HCT116 (cell line): ENCODE results near the gene ITM2C. TPM values are rescaled to one million over a fixed set of nuclear protein-coding genes. Genes with fewer than 3 reads are reported as not detected.

Source experiments
- ATAC-seq: fragments of 200-7000 bp; cut with Tn5 transposase; 2 replicates; pipeline ENCODE4 v1.9.1; 2020; ENCODE audit warnings: mild to moderate bottlenecking, moderate library complexity
- BruUV-seq: library from RNA; stranded (reverse); fragments of 400-500 nt; replicated peaks from 2 replicates; lab custom pipeline; 2021; lab: Mats Ljungman, UMichigan
- CTCF ChIA-PET: fragments of 300-600 bp; sonication (Branson Sonifier 250); formaldehyde crosslinking; loops from one replicate; lab custom pipeline; 2021; ENCODE audit warnings: antibody characterized with exemption; lab: Charles Lee
- POLR2A ChIA-PET: fragments of 300-600, 350-600 bp; sonication (Branson Sonifier 250); formaldehyde crosslinking; loops from one replicate; lab custom pipeline; 2021; ENCODE audit warnings: antibody characterized with exemption; lab: Charles Lee
- RAD21 ChIA-PET, 2 experiments: fragments of 300-600 bp; sonication (Branson Sonifier 250); formaldehyde crosslinking; loops; one replicate each; lab custom pipeline; 2023; ENCODE audit warnings: low total read pairs in 2 of 2; ENCODE audit not compliant: uncharacterized antibody in 2 of 2, unreplicated experiment in 2 of 2, low non-redundant PET in 1 of 2; lab: Charles Lee
- DNase-seq: peaks from one replicate; pipeline ENCODE4 v3.0.0-alpha.2; 2010; ENCODE audit warnings: low read depth, low spot score
- H2AFZ ChIP-seq: fragments of 200-600 bp; shearing (Covaris generic), sonication (generic); 2 replicates; pipeline ENCODE4 v1.6.1; 2017; ENCODE audit warnings: low read depth, mixed run types, mixed read lengths, antibody characterized with exemption, low read length; ENCODE audit not compliant: poor library complexity, severe bottlenecking
- H3K27ac ChIP-seq: 2 replicates; pipeline ENCODE4 v1.5.1; 2012; ENCODE audit warnings: low read depth, low read length
- H3K27me3 ChIP-seq: fragments of 200-600 bp; sonication (generic); 2 replicates; pipeline ENCODE4 v1.6.1; 2016; ENCODE audit warnings: mixed run types, low read length, mixed read lengths; ENCODE audit not compliant: insufficient read depth
- H3K36me3 ChIP-seq, 2 experiments: fragments of 200-500 bp in 1 of 2; fragments of 200-600 bp in 1 of 2; sonication (Bioruptor generic) in 1 of 2; sonication (generic) in 1 of 2; 2 replicates each; pipeline versions ENCODE4 v1.5.1 to v1.6.1; 2014 to 2016; ENCODE audit warnings: low read length in 2 of 2, inconsistent platforms in 1 of 2, mixed read lengths in 1 of 2, mixed run types in 1 of 2; ENCODE audit not compliant: insufficient read depth in 2 of 2, control insufficient read depth in 1 of 2
- H3K4me1 ChIP-seq, 2 experiments: fragments of 200-600 bp in 1 of 2; sonication (generic) in 1 of 2; 2 replicates each; pipeline versions ENCODE4 v1.5.1 to v1.6.1; 2012 to 2017; ENCODE audit warnings: low read length in 2 of 2, inconsistent platforms in 1 of 2, mild to moderate bottlenecking in 1 of 2, mixed read lengths in 1 of 2, mixed run types in 1 of 2, moderate library complexity in 1 of 2; ENCODE audit not compliant: insufficient read depth in 2 of 2, control insufficient read depth in 1 of 2
- H3K4me2 ChIP-seq: fragments of 200-600 bp; sonication (generic); 2 replicates; pipeline ENCODE4 v1.6.1; 2017; ENCODE audit warnings: mixed run types, low read length, mixed read lengths
- H3K4me3 ChIP-seq, 2 experiments: fragments of 200-600 bp in 1 of 2; sonication (generic) in 1 of 2; replicated peaks in 1 of 2; 2 replicates each; pipeline ENCODE4 v1.5.1; 2011 to 2016; ENCODE audit warnings: low read length in 2 of 2, control low read depth in 1 of 2, low read depth in 1 of 2, mild to moderate bottlenecking in 1 of 2, mixed read lengths in 1 of 2, mixed run types in 1 of 2
- H3K79me2 ChIP-seq: fragments of 200-600 bp; sonication (generic); 2 replicates; pipeline ENCODE4 v1.6.1; 2017; ENCODE audit warnings: mild to moderate bottlenecking, mixed run types, low read length, moderate library complexity, mixed read lengths; ENCODE audit not compliant: insufficient read depth
- H3K9ac ChIP-seq: fragments of 200-600 bp; sonication (generic); 2 replicates; pipeline ENCODE4 v1.6.1; 2016; ENCODE audit warnings: low read length, mixed read lengths
- H3K9me2 ChIP-seq: fragments of 200-600 bp; sonication (generic), shearing (Covaris generic); 2 replicates; pipeline ENCODE4 v1.6.1; 2017; ENCODE audit warnings: mixed run types, mild to moderate bottlenecking, moderate library complexity; ENCODE audit not compliant: insufficient read depth
- H3K9me3 ChIP-seq, 2 experiments: fragments of 200-500 bp in 1 of 2; fragments of 200-600 bp in 1 of 2; sonication (Bioruptor generic) in 1 of 2; sonication (generic) in 1 of 2; 2 replicates each; pipeline ENCODE4 v1.6.1; 2014 to 2017; ENCODE audit warnings: low read length in 2 of 2, mixed read lengths in 2 of 2, inconsistent platforms in 1 of 2, low read depth in 1 of 2, mild to moderate bottlenecking in 1 of 2, mixed run types in 1 of 2, moderate library complexity in 1 of 2; ENCODE audit not compliant: control insufficient read depth in 1 of 2, insufficient read depth in 1 of 2
- H4K20me1 ChIP-seq: fragments of 200-600 bp; sonication (generic), shearing (Covaris generic); 2 replicates; pipeline ENCODE4 v1.6.1; 2017; ENCODE audit warnings: mixed run types, mild to moderate bottlenecking, moderate library complexity; ENCODE audit not compliant: insufficient read depth
- ATF3 ChIP-seq: IDR thresholded peaks from 2 replicates; pipeline ENCODE4 v1.6.1; 2012
- CBX3 ChIP-seq: IDR thresholded peaks from 2 replicates; pipeline ENCODE4 v1.6.1; 2012; ENCODE audit warnings: low read depth
- CEBPB ChIP-seq: IDR thresholded peaks from 2 replicates; pipeline ENCODE4 v1.6.1; 2012; ENCODE audit warnings: low read depth
- CTCF ChIP-seq, 3 experiments: fragments of 200-600 bp in 1 of 3; sonication (generic) in 1 of 3; IDR thresholded peaks in 2 of 3; conservative IDR thresholded peaks in 1 of 3; 2 replicates each; pipeline ENCODE4 v1.5.1; 2012 to 2017; ENCODE audit warnings: low read depth in 2 of 3, low read length in 2 of 3, antibody characterized with exemption in 1 of 3, borderline replicate concordance in 1 of 3, control low read depth in 1 of 3, mild to moderate bottlenecking in 1 of 3, mixed read lengths in 1 of 3, mixed run types in 1 of 3, moderate library complexity in 1 of 3; ENCODE audit not compliant: insufficient read depth in 1 of 3
- EGR1 ChIP-seq: IDR thresholded peaks from 2 replicates; pipeline ENCODE4 v1.6.1; 2012; ENCODE audit warnings: low read depth
- ELF1 ChIP-seq: IDR thresholded peaks from 2 replicates; pipeline ENCODE4 v1.6.1; 2012; ENCODE audit warnings: low read depth, borderline replicate concordance
- EZH2 ChIP-seq: fragments of 200-600 bp; sonication (generic); IDR thresholded peaks from 2 replicates; pipeline ENCODE4 v1.6.1; 2017; ENCODE audit warnings: antibody characterized with exemption, mixed run types
- EZH2phosphoT487 ChIP-seq: fragments of 200-600 bp; IDR thresholded peaks from 2 replicates; pipeline ENCODE4 v1.6.1; 2018; ENCODE audit warnings: antibody characterized with exemption, borderline replicate concordance
- FOSL1 ChIP-seq: IDR thresholded peaks from 2 replicates; pipeline ENCODE4 v1.6.1; 2012; ENCODE audit warnings: low read depth
- JUND ChIP-seq: IDR thresholded peaks from 2 replicates; pipeline ENCODE4 v1.6.1; 2012
- MAX ChIP-seq: IDR thresholded peaks from 2 replicates; pipeline ENCODE4 v1.6.1; 2012
- POLR2A ChIP-seq: IDR thresholded peaks from 2 replicates; pipeline ENCODE4 v1.7.0; 2011; ENCODE audit warnings: borderline replicate concordance; ENCODE audit not compliant: insufficient read depth, insufficient read length; ENCODE audit errors: extremely low read depth
- POLR2AphosphoS5 ChIP-seq: IDR thresholded peaks from 2 replicates; pipeline ENCODE4 v1.6.1; 2011; ENCODE audit warnings: mild to moderate bottlenecking, low read depth, low read length, moderate library complexity
- REST ChIP-seq: IDR thresholded peaks from 2 replicates; pipeline ENCODE4 v1.6.1; 2012; ENCODE audit warnings: low read depth
- SP1 ChIP-seq: IDR thresholded peaks from 2 replicates; pipeline ENCODE4 v1.6.1; 2012; ENCODE audit warnings: low read depth
- SRF ChIP-seq: IDR thresholded peaks from 2 replicates; pipeline ENCODE4 v1.6.1; 2012; ENCODE audit warnings: low read depth
- YY1 ChIP-seq: IDR thresholded peaks from 2 replicates; pipeline ENCODE4 v1.6.1; 2011; ENCODE audit warnings: low read length, low read depth, moderate library complexity, mild to moderate bottlenecking; ENCODE audit not compliant: insufficient replicate concordance; ENCODE audit errors: extremely low read depth
- ZBTB33 ChIP-seq: IDR thresholded peaks from 2 replicates; pipeline ENCODE4 v1.6.1; 2011; ENCODE audit warnings: mild to moderate bottlenecking, low read length, moderate library complexity; ENCODE audit not compliant: insufficient replicate concordance; ENCODE audit errors: extremely low read depth
- ZNF274 ChIP-seq: fragments of 200-500 bp; sonication (Bioruptor generic); IDR thresholded peaks from 2 replicates; pipeline ENCODE4 v1.6.1; 2014; ENCODE audit warnings: mild to moderate bottlenecking, low read depth, low read length, inconsistent platforms
- intact Hi-C: fragments of 100-400 bp; cut with micrococcal nuclease; formaldehyde crosslinking; loops from 2 replicates; pipeline ENCODE4 v1.10.0; 2022
- total RNA-seq: library from RNA; stranded (reverse); gene quantifications from one replicate; pipeline ENCODE4 v1.2.1, GENCODE V29; 2021; ENCODE audit not compliant: unreplicated experiment

ITM2C gene
- total RNA-seq, 1 experiment from 2014 or later, result 117 TPM

- no peak overlapping the region for H2AFZ ChIP-seq
- no peak for DNase-seq
- ChIA-PET RAD21 (no interaction called here), CTCF (no interaction called here), POLR2A (no interaction called here)
- no peak overlapping the region for H3K27ac ChIP-seq
- no peak overlapping the region for H3K4me2 ChIP-seq
- H3K9ac ChIP-seq, result no peak overlapping the region
- H3K4me1 ChIP-seq, result peaks cover 0 to 8% of the 10 kb centered on the region in 2 experiments; a peak in 2 of 4 replicates
- no peaks in the 10 kb centered on the region for H3K36me3 ChIP-seq
- no peak overlapping the region for H3K4me3 ChIP-seq
- intact Hi-C loops, result no loop called here
- no peaks in the 10 kb centered on the region for H3K79me2 ChIP-seq
- ATAC-seq, result no peak
- BruUV-seq, result no TSS peak
- no peaks in the 10 kb centered on the region for H4K20me1 ChIP-seq
- H3K9me3 ChIP-seq, result no peaks in the 10 kb centered on the region
- peaks cover 4% of the 10 kb centered on the region; the same call in 1 of the 2 replicates for H3K27me3 ChIP-seq
- no peaks in the 10 kb centered on the region for H3K9me2 ChIP-seq
- TF ChIP-seq EZH2 (no peak), REST (no peak), ELF1 (no peak), POLR2AphosphoS5 (no peak), YY1 (no peak), CBX3 (no peak), FOSL1 (no peak), ZNF274 (no peak), JUND (no peak), ZBTB33 (no peak), ATF3 (no peak), POLR2A (no peak), MAX (no peak), EZH2phosphoT487 (no peak), EGR1 (no peak), SRF (no peak), SP1 (no peak), CTCF (IDR thresholded peaks at IDR 0.05 in 2 of 3, conservative IDR thresholded peaks at IDR 0.05 in 1 of 3; ENCODE audit: borderline replicate concordance in 1 of 3, insufficient read depth in 1 of 3, low read depth in 2 of 3, low read length in 2 of 3) (no peak), CEBPB (no peak)
These were observed 29.4 kb downstream of the ITM2C start for GRCh38 chr2:230893841-230894781.
